Cardiac muscle cell (in vitro differentiated cells and primary cell): ENCODE data around the gene CCDC183. TPM values are rescaled to one million over a fixed set of nuclear protein-coding genes. Genes with fewer than 3 reads are reported as not detected.

Experiments used
- DNase-seq, 2 donors: peaks; one replicate each; pipeline versions ENCODE4 v3.0.0 to v3.0.0-alpha.2; 2010 to 2017; ENCODE audit warnings: low read depth in 1 of 2, low spot score in 1 of 2
- H3K27ac ChIP-seq: fragments of 200-600 bp; sonication (generic); 2 replicates; pipeline ENCODE4 v1.5.1; 2016
- H3K27me3 ChIP-seq: fragments of 200-600 bp; sonication (generic); 2 replicates; pipeline ENCODE4 v1.6.0; 2016; ENCODE audit warnings: control low read depth
- H3K36me3 ChIP-seq: fragments of 200-600 bp; sonication (generic); 2 replicates; pipeline ENCODE4 v1.5.1; 2016; ENCODE audit warnings: control low read depth
- H3K4me1 ChIP-seq: fragments of 200-600 bp; sonication (generic); 2 replicates; pipeline ENCODE4 v1.8.1; 2017; ENCODE audit warnings: low read depth, mild to moderate bottlenecking, mixed run types
- H3K4me3 ChIP-seq: fragments of 200-600 bp; sonication (generic); 2 replicates; pipeline ENCODE4 v1.5.1; 2016; ENCODE audit warnings: mild to moderate bottlenecking
- H3K9me3 ChIP-seq: fragments of 200-600 bp; sonication (generic); 2 replicates; pipeline ENCODE4 v1.5.1; 2017; ENCODE audit warnings: low read depth, mild to moderate bottlenecking, control low read depth
- CTCF ChIP-seq: IDR thresholded peaks from 2 replicates; pipeline ENCODE4 v1.5.1; 2012; ENCODE audit warnings: low read depth, mild to moderate bottlenecking, low read length
- polyA plus RNA-seq: library from polyadenylated mRNA; unstranded; fragments of >200 nt; fragmentation: Nextera tagmentation; extraction: Ambion mirVana; gene quantifications from 2 replicates; pipeline ENCODE4 v1.2.1, GENCODE V29; 2016
- total RNA-seq: library from RNA; depleted of rRNA; stranded (reverse); fragments of >200 nt; gene quantifications from 2 replicates; pipeline ENCODE4 v1.2.3, GENCODE V29; 2016

CCDC183 gene
- total and polyA plus RNA-seq, 2 experiments from 2014 or later: 43.1 to 49.3 TPM

- Histone ChIP-seq H3K27me3 (no peaks in the 10 kb centered on the region), H3K4me1 (no peaks in the 10 kb centered on the region), H3K4me3 (no peak overlapping the region), H3K27ac (no peak overlapping the region), H3K9me3 (no peaks in the 10 kb centered on the region), H3K36me3 (peaks cover 31% of the 10 kb centered on the region)
- no peak for TF ChIP-seq CTCF
- no peak for DNase-seq
These were observed 30.8 kb downstream of the CCDC183 start for GRCh38 chr9:136826703-136827582.

GRCh38 chr9:136827794-136828473 is 31.8 kb downstream of the CCDC183 start:
- Histone ChIP-seq H3K27ac (no peak overlapping the region), H3K27me3 (no peaks in the 10 kb centered on the region), H3K9me3 (no peaks in the 10 kb centered on the region), H3K4me1 (no peaks in the 10 kb centered on the region), H3K36me3 (peaks cover 38% of the 10 kb centered on the region), H3K4me3 (no peak overlapping the region)
- no peak for TF ChIP-seq CTCF
- DNase-seq: no peak

GRCh38 chr9:136828474-136829140 is 32.5 kb downstream of the CCDC183 start:
- no peaks in the 10 kb centered on the region for H3K9me3 ChIP-seq
- TF ChIP-seq CTCF: no peak
- H3K4me3 ChIP-seq: no peak overlapping the region
- no peaks in the 10 kb centered on the region for H3K27me3 ChIP-seq
- peaks cover 37% of the 10 kb centered on the region for H3K36me3 ChIP-seq
- no peak overlapping the region for H3K27ac ChIP-seq
- DNase-seq: no peak
- H3K4me1 ChIP-seq: no peaks in the 10 kb centered on the region

GRCh38 chr9:136829412-136829811 is 33.3 kb downstream of the CCDC183 start:
- Histone ChIP-seq H3K9me3 (no peaks in the 10 kb centered on the region), H3K27ac (no peak overlapping the region), H3K4me1 (no peaks in the 10 kb centered on the region), H3K36me3 (peaks cover 35% of the 10 kb centered on the region), H3K4me3 (no peak overlapping the region), H3K27me3 (no peaks in the 10 kb centered on the region)
- TF ChIP-seq CTCF: no peak
- DNase-seq: no peak

GRCh38 chr9:136829981-136830885 is 34.1 kb downstream of the CCDC183 start:
- Histone ChIP-seq H3K4me3 (no peak overlapping the region), H3K4me1 (no peaks in the 10 kb centered on the region), H3K27ac (no peak overlapping the region), H3K27me3 (no peaks in the 10 kb centered on the region), H3K36me3 (peaks cover 32% of the 10 kb centered on the region), H3K9me3 (no peaks in the 10 kb centered on the region)
- no peak for DNase-seq
- no peak for TF ChIP-seq CTCF
